A549 (cell line): Measurements from ENCODE around the gene TMEM14A. TPM values are rescaled to one million over a fixed set of nuclear protein-coding genes. Genes with fewer than 3 reads are reported as not detected.

Source experiments
- ATAC-seq, 2 experiments: fragments of 200-7000 bp in 1 of 2; fragments of >200 bp in 1 of 2; cut with Nextera tagmentation in 1 of 2; cut with Tn5 transposase in 1 of 2; 3 replicates each; pipeline versions ENCODE4 v1.8.0 to v1.9.1; 2018 to 2020; ENCODE audit warnings: mild to moderate bottlenecking in 1 of 2, moderate library complexity in 1 of 2
- CTCF ChIA-PET: fragments of 300-600 bp; sonication (Branson Sonifier 250); formaldehyde crosslinking; extraction: SDS; loops from one replicate; lab custom pipeline; 2021; ENCODE audit warnings: antibody characterized with exemption, inconsistent platforms; lab: Yijun Ruan, JAX
- POLR2A ChIA-PET: fragments of 350-600 bp; formaldehyde crosslinking; extraction: SDS; loops from one replicate; lab custom pipeline; 2021; ENCODE audit warnings: antibody characterized with exemption, inconsistent platforms; lab: Yijun Ruan, JAX
- DNase-seq, 2 experiments: peaks; one replicate each; pipeline versions ENCODE4 v3.0.0 to v3.0.0-alpha.2; 2011 to 2016; ENCODE audit warnings: low read depth in 1 of 2, low spot score in 1 of 2
- FAIRE-seq: peaks from 2 replicates; lab custom pipeline; 2011; peaks lifted over from hg19 to GRCh38; lab: Jason Lieb, UNC
- H3K27ac ChIP-seq, 2 experiments: fragments of >200 bp; sonication (Bioruptor Twin); formaldehyde crosslinking; 3 replicates each; pipeline ENCODE4 v1.5.1; 2016 to 2017
- H3K4me1 ChIP-seq: fragments of >200 bp; sonication (Bioruptor Twin); formaldehyde crosslinking; 3 replicates; pipeline ENCODE4 v1.6.1; 2016
- H3K4me2 ChIP-seq: fragments of >200 bp; sonication (Bioruptor Twin); formaldehyde crosslinking; 3 replicates; pipeline ENCODE4 v1.6.1; 2016
- H3K4me3 ChIP-seq: fragments of >200 bp; sonication (Bioruptor Twin); formaldehyde crosslinking; 3 replicates; pipeline ENCODE4 v1.5.1; 2016
- H3K9me3 ChIP-seq: fragments of >200 bp; sonication (Bioruptor Twin); formaldehyde crosslinking; 3 replicates; pipeline ENCODE4 v1.6.1; 2016
- BHLHE40 ChIP-seq: IDR thresholded peaks from 2 replicates; pipeline ENCODE4 v1.6.1; 2012; ENCODE audit warnings: low read depth, low read length, inconsistent platforms
- CBX8 ChIP-seq: fragments of 200-600 bp; sonication (generic); IDR thresholded peaks from 2 replicates; pipeline ENCODE4 v1.6.1; 2016
- CTCF ChIP-seq: fragments of >200 bp; sonication (Bioruptor Twin); formaldehyde crosslinking; IDR thresholded peaks from 3 replicates; pipeline ENCODE4 v1.5.1; 2016
- EP300 ChIP-seq, 2 experiments: fragments of >200 bp; sonication (Bioruptor Twin); formaldehyde crosslinking; IDR thresholded peaks; 2 replicates in 1 of 2; 3 replicates in 1 of 2; pipeline ENCODE4 v1.6.1; 2016 to 2017
- FOSB ChIP-seq: fragments of 250-450 bp; sonication (Bioruptor Pico); IDR thresholded peaks from 2 replicates; pipeline ENCODE4 v1.5.0; 2020; ENCODE audit warnings: mild to moderate bottlenecking, moderate library complexity
- FOSL2 ChIP-seq, 2 experiments: fragments of 450-650 bp in 1 of 2; fragments of >200 bp in 1 of 2; sonication (Bioruptor Twin) in 1 of 2; formaldehyde crosslinking; IDR thresholded peaks; 2 replicates each; pipeline versions ENCODE4 v1.5.0 to v1.6.1; 2016 to 2020; ENCODE audit warnings: mild to moderate bottlenecking in 1 of 2, moderate library complexity in 1 of 2
- FOXS1 ChIP-seq: fragments of 250-450 bp; sonication (Bioruptor Pico); IDR thresholded peaks from 2 replicates; pipeline ENCODE4 v1.5.0; 2020; ENCODE audit warnings: mild to moderate bottlenecking, moderate library complexity
- GATA3 ChIP-seq: IDR thresholded peaks from 2 replicates; pipeline ENCODE4 v1.6.1; 2012; ENCODE audit warnings: borderline replicate concordance
- HES2 ChIP-seq: fragments of >200 bp; sonication (Bioruptor Twin); formaldehyde crosslinking; IDR thresholded peaks from 2 replicates; pipeline ENCODE4 v1.6.1; 2016
- HEYL ChIP-seq: fragments of 250-450 bp; sonication (Bioruptor Pico); IDR thresholded peaks from 2 replicates; pipeline ENCODE4 v1.8.0; 2021; ENCODE audit warnings: mild to moderate bottlenecking, moderate library complexity
- HMGXB4 ChIP-seq: fragments of 250-450 bp; sonication (Bioruptor Pico); IDR thresholded peaks from 2 replicates; pipeline ENCODE4 v1.5.0; 2021; ENCODE audit warnings: mild to moderate bottlenecking, moderate library complexity, borderline replicate concordance
- HOXB13 ChIP-seq: fragments of 250-450 bp; sonication (Bioruptor Pico); IDR thresholded peaks from 2 replicates; pipeline ENCODE4 v1.5.0; 2020; ENCODE audit warnings: low read depth, mild to moderate bottlenecking, moderate library complexity
- JUN ChIP-seq, 2 experiments: fragments of >200 bp; sonication (Bioruptor Twin); formaldehyde crosslinking; IDR thresholded peaks; 2 replicates in 1 of 2; 3 replicates in 1 of 2; pipeline ENCODE4 v1.6.1; 2016 to 2017
- KDM1A ChIP-seq: fragments of 200-600 bp; sonication (generic); IDR thresholded peaks from 2 replicates; pipeline ENCODE4 v1.6.1; 2016; ENCODE audit warnings: low read depth, mild to moderate bottlenecking
- KDM5A ChIP-seq: fragments of 200-600 bp; sonication (generic); IDR thresholded peaks from 2 replicates; pipeline ENCODE4 v1.6.1; 2016; ENCODE audit warnings: antibody characterized with exemption, mild to moderate bottlenecking
- MAFK ChIP-seq: fragments of 450-650 bp; IDR thresholded peaks from 2 replicates; pipeline ENCODE4 v1.6.1; 2014; ENCODE audit not compliant: partially characterized antibody
- MAX ChIP-seq: IDR thresholded peaks from 2 replicates; pipeline ENCODE4 v1.6.1; 2012
- NFE2L2 ChIP-seq: fragments of 150-350 bp; conservative IDR thresholded peaks from 2 replicates; pipeline ENCODE4 v1.6.1; 2014; ENCODE audit warnings: low read length
- NPAS2 ChIP-seq: fragments of 250-450 bp; sonication (Bioruptor Pico); IDR thresholded peaks from 2 replicates; pipeline ENCODE4 v1.8.0; 2022; ENCODE audit warnings: mild to moderate bottlenecking, moderate library complexity, borderline replicate concordance
- NR3C1 ChIP-seq: fragments of >200 bp; sonication (Bioruptor Twin); formaldehyde crosslinking; IDR thresholded peaks from 3 replicates; pipeline ENCODE4 v1.6.1; 2017
- PBX3 ChIP-seq: IDR thresholded peaks from 2 replicates; pipeline ENCODE4 v1.6.1; 2012
- PHF8 ChIP-seq: fragments of 200-600 bp; sonication (generic); IDR thresholded peaks from 2 replicates; pipeline ENCODE4 v1.6.1; 2016; ENCODE audit warnings: low read depth, mild to moderate bottlenecking, antibody characterized with exemption, moderate library complexity, borderline replicate concordance
- RCOR1 ChIP-seq: fragments of 150-350 bp; IDR thresholded peaks from 2 replicates; pipeline ENCODE4 v1.6.1; 2014; ENCODE audit warnings: antibody characterized with exemption, low read length, low read depth
- SMC3 ChIP-seq: fragments of >200 bp; sonication (Bioruptor Twin); formaldehyde crosslinking; IDR thresholded peaks from 3 replicates; pipeline ENCODE4 v1.6.1; 2018; ENCODE audit warnings: inconsistent platforms
- TP53 ChIP-seq: fragments of 250-450 bp; sonication (Bioruptor Pico); IDR thresholded peaks from 2 replicates; pipeline ENCODE4 v1.5.0; 2021; ENCODE audit warnings: mild to moderate bottlenecking, moderate library complexity
- ZSCAN20 ChIP-seq: fragments of 250-450 bp; sonication (Bioruptor Pico); IDR thresholded peaks from 2 replicates; pipeline ENCODE4 v1.8.0; 2022; ENCODE audit warnings: mild to moderate bottlenecking, moderate library complexity
- WGBS: methylation state at CpG from one replicate; pipeline ENCODE4 v1.1.6; 2017; ENCODE audit errors: missing lambda C conversion rate; 5-methylcytosine and 5-hydroxymethylcytosine counted together
- polyA plus RNA-seq, 4 experiments: library from polyadenylated mRNA; depleted of rRNA in 3 of 4; stranded (reverse); fragments of >200 nt; fragmentation: RNase III in 1 of 4; extraction: RNeasy Plus Mini Kit Qiagen cat#74134 plus additional on column Dnase treatment in 1 of 4; gene quantifications; 2 replicates in 3 of 4; 3 replicates in 1 of 4; pipeline ENCODE4 v1.2.3, GENCODE V29; 2011 to 2017

Gene TMEM14A
- polyA plus RNA-seq, 2 of the 4 experiments (the other 2 are of a cell fraction) = 53.4 to 63.8 TPM

- TF ChIP-seq RCOR1 = no peak
- TF ChIP-seq KDM5A = no peak
- no peak for TF ChIP-seq MAX
Observed at GRCh38 chr6:52642368-52642767, 28.5 kb upstream of the TMEM14A start (continued).

GRCh38 chr6:52643158-52643557 lies 27.8 kb upstream of the TMEM14A start:
- H3K9me3 ChIP-seq = no peaks in the 10 kb centered on the region
- FAIRE-seq (no peak), DNase-seq (no peak), ATAC-seq (no peak)
- H3K4me3 ChIP-seq = no peak overlapping the region
- TF ChIP-seq NFE2L2 = no peak
- no peak for TF ChIP-seq KDM5A
- TF ChIP-seq SMC3 = no peak
- no peak for TF ChIP-seq CBX8
- no peak for TF ChIP-seq KDM1A
- TF ChIP-seq TP53 = no peak
- no peak for TF ChIP-seq GATA3
- no peak for TF ChIP-seq EP300 (IDR thresholded peaks at IDR 0.05)
- TF ChIP-seq BHLHE40 = no peak
- TF ChIP-seq FOSB (CRISPR knock-in tag) = no peak
- no peak for TF ChIP-seq MAFK
- TF ChIP-seq MAX = no peak
- no peak for TF ChIP-seq PBX3
- POLR2A ChIA-PET = no interaction called here
- WGBS = 67% methylated on average over 3 of the region's 3 CpGs
- H3K27ac ChIP-seq = no peak overlapping the region
- no peak overlapping the region for H3K4me2 ChIP-seq
- CTCF ChIA-PET = no interaction called here
- no peaks in the 10 kb centered on the region for H3K4me1 ChIP-seq

GRCh38 chr6:52644253-52644652 lies 26.7 kb upstream of the TMEM14A start:
- Histone ChIP-seq H3K4me1 (no peaks in the 10 kb centered on the region), H3K4me3 (no peak overlapping the region), H3K27ac (no peak overlapping the region), H3K9me3 (no peaks in the 10 kb centered on the region), H3K4me2 (no peak overlapping the region)
- 48% methylated on average over 4 of the region's 4 CpGs for WGBS
- FAIRE-seq (no peak), ATAC-seq (no peak), DNase-seq (no peak)
- CTCF ChIA-PET = no interaction called here
- POLR2A ChIA-PET = no interaction called here
- TF ChIP-seq CTCF = no peak
- TF ChIP-seq HES2 = no peak
- no peak for TF ChIP-seq HEYL (CRISPR knock-in tag)

- FAIRE-seq = no peak
- H3K4me1 ChIP-seq = no peaks in the 10 kb centered on the region
- TF ChIP-seq NR3C1 (no peak), ZSCAN20 (CRISPR knock-in tag) (no peak), GATA3 (no peak), PHF8 (no peak), JUN (IDR thresholded peaks at IDR 0.05) (no peak), NPAS2 (no peak), FOSL2 (IDR thresholded peaks at IDR 0.05) (no peak), FOSL2 (CRISPR knock-in tag; IDR thresholded peaks at IDR 0.05) (no peak), FOXS1 (CRISPR knock-in tag) (no peak), MAX (no peak), HOXB13 (CRISPR knock-in tag) (no peak), HMGXB4 (CRISPR knock-in tag) (no peak), RCOR1 (no peak)
- TF ChIP-seq, all 56 proteins: peak for 0
- 67% methylated on average over 4 of the region's 4 CpGs for WGBS
- DNase-seq (no peak), ATAC-seq (no peak)
- no peak overlapping the region for H3K27ac ChIP-seq
- no peaks in the 10 kb centered on the region for H3K9me3 ChIP-seq
- no peak overlapping the region for H3K4me2 ChIP-seq
- ChIA-PET POLR2A (no interaction called here), CTCF (interaction anchor here (2.9 to 3.9 kb wide), 2 partner anchors 48 to 229 kb away, joined by 8 to 17 read pairs; no protein-coding TSS in a partner anchor)
- H3K4me3 ChIP-seq = no peak overlapping the region
Observed at GRCh38 chr6:52645976-52646375, 24.9 kb upstream of the TMEM14A start.
